GM19452 (cell line): ENCODE results near the gene AUTS2.

Experiments used
- ATAC-seq: cut with Tn5 transposase; IDR thresholded peaks from one replicate; pipeline ENCODE4 v1.9.1; 2021; ENCODE audit not compliant: unreplicated experiment

The AUTS2 gene

DNA sequence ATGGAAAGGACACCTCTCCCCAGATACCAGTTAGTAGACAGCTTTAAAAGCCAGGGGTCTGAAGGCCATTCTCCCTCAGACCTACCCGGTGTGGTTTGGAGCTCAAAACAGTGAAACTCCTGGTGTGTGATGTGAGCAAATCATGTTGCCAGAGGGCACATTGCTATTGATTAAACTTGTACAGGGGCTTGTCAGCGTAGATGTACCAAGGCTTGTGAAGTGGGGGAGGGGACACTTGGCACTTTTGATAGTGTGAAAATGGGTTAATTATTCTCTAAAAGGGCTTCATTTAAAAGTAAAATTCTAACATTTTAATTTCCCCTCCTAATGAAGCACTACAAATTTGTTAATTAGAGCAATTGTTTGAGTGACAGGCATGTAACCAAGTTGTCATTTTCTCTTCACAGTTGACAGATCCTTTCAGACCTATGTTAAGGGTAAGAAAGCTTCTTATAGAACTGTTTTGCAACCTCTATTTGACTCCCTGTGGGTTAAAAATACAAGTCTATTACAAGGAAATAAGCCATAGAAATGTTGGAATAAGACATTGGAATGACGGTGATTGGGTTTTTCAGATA is 1176.8 kb downstream of the AUTS2 start:
- ATAC-seq, result no peak

DNA sequence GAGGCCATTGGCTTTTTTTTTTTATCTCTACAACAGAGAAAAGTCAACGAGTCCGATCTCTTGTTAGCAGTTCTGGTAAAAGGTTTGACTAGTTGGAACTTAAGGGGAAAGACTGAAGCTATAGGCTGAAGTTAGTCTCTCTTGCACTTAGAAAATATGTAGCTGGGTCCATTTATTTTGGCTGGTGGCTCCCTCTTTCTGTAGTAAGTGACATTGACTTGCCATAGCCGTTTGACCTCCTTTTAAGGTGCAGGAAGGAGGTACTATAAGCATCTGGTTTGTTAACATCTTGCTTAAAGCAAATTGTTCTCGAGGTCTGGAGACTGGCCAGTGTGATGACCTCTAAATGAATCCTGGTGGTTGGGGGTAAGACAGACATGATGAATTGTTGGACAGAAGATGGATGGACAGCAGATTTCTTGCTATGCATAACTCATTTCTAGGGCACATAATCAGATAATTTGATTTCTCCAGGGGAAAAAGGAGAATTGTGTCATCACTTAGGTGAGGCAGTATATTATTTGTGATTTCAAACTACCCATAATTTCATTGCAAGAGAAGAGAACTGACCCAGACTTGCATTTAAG is 1177.4 kb downstream of the AUTS2 start:
- no peak for ATAC-seq

DNA sequence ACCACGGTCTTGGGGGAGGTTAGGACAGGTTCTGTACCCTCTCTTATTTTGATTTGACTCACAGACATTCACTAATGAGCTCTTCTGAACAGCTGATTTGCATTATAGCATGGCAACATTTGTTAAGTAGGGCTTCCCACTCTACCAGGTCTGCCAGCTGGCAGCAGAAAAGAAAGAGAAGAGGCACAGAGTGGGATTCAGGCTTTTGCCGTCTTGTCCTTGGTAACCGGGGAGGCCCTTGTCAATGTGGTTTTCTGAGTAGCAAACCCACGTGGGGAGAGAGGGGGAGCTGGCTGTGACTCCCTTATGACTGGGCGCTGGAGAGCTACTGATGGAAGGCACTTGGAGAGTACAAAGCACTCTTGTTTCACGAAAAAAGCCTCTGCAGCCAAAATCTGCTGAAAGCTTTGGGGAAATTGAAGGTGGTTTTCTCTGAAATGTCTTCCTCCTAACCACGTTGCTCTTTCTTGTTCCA is 1178.4 kb downstream of the AUTS2 start:
- no peak for ATAC-seq

DNA sequence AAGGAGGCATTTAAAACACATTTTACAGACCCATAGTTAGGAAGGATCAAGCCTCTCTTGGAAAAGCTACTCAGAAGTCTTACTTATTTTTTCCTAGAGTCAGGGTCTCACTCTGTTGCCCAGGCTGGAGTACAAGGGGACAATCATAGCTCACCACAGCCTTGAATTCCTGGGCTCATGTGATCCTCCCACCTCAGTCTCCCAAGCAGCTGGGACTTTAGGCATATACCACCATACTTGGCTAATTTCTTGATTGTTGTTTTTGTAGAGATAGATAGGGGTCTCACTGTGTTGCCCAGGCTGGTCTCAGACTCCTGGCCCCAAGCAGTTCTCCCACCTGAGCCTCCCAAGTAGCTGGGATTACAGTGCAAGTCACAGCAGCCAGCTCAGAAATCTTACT is 1179.0 kb downstream of the AUTS2 start:
- ATAC-seq, result no peak

DNA sequence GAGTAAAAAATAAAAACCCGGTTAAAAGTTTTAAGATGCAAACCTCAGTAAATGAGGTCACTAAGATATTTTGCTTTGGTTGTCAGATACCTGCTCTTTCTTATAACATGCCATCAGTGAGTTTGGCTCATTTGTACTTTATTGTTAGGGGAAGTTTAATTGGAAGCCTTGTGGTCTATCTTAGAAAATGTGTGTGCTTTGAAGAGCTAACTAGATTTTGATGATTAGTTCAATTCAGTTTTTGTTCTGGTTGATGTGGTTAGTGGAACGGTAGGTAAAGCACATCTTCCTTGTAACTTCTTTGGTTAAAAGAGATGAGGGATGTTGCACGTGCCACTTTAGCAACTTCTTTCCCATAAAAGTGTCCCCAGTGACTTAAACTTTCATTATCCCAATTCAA is 1180.3 kb downstream of the AUTS2 start:
- ATAC-seq, result no peak

DNA sequence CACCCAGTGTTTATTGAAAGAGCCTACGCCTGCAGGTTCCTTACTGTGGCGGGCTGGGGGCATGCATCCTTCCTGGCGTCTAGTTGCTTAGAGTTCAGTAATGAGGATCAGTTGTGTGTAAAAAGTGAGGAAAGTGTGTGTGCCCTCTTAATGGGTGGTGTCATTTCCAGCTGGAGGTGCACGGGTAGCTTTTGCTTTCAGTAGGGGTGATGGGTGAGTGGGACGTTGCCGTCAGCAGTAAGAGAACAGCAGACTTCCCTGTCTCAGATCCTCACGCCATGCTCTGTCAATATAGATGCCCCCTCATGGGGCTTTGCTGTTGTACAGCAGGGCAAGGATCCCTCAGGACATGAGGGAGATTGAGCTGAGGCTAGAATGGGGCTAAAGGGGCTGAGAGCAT is 1181.0 kb downstream of the AUTS2 start:
- ATAC-seq, result no peak

DNA sequence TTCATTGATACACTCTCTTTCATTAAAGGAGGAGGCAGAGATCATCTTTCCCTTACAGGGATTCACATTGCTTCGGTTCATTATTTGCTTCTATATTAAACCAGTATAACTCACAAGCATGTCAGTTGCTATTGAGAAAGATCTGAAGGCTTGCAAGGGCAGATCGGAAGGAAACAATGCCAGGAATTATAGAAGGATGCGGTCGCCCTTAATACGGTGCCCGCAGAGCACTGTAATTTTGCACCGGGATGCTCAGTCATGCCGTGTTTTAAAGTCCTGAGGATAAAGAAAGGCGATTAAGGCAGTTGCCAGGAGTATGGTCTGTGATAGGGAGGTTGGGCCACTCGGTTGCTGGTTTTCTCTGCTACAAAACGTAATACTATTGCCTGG is 1183.6 kb downstream of the AUTS2 start:
- ATAC-seq, result no peak

DNA sequence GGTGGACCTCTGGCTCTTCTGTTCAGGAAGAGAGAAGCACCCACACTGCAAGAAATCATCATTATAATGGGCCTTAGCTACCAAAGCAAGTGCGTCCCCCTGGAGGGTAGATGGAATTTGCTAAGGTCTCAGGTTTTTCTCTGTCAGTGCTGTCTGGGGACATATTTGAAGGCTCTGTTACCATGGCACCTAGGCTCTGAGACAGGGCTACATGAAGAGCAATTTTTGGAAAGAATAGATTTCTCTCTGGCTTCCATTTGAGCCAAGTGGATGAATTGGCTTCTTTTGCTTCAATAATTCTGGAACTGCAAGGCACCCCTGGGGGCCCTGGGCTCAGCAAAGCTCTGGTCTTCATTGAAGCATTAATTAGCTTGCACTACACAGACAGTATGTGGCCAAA is 1184.5 kb downstream of the AUTS2 start:
- ATAC-seq, result no peak

DNA sequence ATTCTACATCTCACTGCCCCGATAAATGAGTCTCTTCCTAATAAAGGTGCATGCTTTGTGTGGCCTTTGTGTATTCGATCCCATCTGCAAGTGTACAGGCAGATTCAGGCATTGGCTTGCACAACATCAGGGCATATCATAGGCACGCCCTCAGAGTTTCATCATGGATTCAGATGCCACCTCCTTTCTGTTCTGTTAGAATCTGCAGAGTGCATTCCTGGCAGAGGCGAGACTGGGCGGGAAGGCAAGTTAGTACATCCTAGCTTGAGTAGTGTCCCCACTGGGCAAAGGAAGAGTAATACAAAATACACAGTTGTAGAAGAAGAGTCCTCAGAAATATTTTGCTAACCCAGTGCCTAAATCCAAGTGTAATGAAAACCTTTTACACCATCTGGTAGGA is 1187.2 kb downstream of the AUTS2 start:
- no peak for ATAC-seq

DNA sequence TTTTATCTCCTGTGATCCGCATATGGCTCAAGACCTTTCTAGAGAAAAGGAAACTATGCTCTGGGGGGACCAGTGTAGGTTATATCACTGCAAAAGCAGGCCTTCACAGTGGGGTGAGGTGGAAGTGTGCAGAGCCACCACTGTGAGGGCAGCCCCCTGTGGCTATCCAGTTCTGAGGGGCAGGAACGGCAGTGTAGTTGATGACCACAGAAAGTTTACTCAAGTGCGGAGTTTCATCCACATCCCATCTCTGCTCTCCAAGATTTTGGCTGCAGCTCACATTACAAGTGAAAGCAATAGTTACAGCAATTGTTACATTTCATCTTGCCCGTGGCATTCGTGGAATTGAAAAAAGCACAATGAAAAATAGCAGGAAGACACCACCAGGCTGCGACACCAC is 1187.8 kb downstream of the AUTS2 start:
- ATAC-seq, result no peak

DNA sequence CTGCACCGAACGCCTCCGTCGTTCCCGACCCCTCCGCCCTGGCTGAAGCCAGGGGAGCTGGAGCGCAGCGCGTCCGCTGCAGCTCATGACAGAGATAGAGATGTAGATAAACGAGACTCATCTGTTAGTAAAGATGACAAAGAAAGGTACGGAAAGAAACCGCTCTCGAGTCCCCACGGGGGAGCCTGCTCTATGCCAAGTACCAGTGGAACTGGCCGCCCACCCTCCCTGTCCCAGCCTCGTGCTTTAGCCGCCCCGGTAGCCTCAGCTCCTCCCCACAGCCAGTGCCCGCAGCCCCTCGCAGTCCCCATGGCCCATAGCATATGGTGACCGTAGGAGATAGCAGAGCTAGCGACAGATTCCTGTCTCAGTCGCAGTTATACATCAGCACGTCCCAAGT is 1189.0 kb downstream of the AUTS2 start:
- no peak for ATAC-seq

DNA sequence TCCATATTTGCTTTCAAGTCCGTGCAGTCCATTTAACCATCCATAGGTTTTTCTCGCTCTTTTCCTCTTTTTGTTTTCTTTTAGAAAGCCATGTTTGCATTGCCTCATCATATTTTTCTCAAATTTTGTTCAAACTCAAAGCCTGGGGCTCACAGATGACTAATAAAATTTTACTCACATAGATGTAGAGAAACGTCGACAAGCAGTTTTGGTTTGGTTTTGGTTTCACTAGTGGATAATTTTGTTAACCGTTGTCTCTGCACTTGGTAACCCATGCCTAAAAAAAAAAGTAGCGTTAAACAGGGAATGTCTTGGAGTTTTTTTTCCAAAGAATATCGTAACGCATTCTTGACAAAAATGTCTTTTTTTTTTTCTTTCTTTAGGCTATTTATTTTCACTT is 1189.5 kb downstream of the AUTS2 start:
- no peak for ATAC-seq

DNA sequence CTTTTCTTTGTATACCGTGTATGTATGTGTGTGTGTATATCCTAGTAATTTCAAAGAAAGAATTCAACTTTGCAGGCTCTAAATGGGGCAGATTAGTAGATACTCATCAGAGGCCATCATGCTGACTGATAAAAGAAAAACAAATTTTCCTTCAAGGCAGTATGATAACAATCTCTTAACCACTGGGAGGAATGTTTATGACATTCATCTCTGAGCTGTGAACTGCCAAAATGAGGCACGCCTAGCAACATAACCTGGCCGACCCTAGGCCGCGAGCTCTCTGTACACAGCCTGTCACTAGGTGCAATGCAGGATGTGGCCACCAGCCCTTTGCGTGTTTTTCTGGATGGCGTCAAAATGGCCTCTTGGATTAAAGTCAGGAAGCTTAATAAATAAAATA is 1190.0 kb downstream of the AUTS2 start:
- ATAC-seq, result no peak

DNA sequence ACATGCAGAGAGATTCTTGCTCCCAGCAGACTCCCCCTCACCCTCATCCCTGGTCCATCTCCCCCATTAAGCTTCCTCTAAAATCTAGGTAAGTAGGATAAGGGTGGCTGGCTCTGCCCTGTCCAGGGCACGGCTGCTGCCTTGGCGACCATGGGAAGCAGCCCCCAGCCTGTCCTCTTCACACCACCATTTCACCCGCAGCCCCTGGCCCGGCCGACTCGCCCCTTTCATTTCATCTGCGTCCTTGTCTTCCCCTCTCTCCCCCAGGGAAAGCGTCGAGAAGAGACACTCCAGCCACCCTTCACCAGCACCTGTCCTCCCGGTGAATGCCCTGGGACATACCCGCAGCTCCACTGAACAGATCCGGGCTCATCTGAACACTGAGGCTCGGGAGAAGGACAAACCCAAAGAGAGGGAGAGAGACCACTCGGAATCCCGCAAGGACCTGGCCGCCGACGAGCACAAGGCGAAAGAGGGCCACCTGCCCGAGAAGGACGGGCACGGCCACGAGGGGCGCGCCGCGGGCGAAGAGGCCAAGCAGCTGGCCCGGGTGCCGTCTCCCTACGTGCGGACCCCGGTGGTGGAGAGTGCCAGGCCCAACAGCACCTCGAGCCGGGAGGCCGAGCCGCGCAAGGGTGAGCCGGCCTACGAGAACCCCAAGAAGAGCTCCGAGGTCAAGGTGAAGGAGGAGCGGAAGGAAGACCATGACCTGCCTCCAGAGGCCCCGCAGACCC is 1191.4 kb downstream of the AUTS2 start:
- no peak for ATAC-seq

DNA sequence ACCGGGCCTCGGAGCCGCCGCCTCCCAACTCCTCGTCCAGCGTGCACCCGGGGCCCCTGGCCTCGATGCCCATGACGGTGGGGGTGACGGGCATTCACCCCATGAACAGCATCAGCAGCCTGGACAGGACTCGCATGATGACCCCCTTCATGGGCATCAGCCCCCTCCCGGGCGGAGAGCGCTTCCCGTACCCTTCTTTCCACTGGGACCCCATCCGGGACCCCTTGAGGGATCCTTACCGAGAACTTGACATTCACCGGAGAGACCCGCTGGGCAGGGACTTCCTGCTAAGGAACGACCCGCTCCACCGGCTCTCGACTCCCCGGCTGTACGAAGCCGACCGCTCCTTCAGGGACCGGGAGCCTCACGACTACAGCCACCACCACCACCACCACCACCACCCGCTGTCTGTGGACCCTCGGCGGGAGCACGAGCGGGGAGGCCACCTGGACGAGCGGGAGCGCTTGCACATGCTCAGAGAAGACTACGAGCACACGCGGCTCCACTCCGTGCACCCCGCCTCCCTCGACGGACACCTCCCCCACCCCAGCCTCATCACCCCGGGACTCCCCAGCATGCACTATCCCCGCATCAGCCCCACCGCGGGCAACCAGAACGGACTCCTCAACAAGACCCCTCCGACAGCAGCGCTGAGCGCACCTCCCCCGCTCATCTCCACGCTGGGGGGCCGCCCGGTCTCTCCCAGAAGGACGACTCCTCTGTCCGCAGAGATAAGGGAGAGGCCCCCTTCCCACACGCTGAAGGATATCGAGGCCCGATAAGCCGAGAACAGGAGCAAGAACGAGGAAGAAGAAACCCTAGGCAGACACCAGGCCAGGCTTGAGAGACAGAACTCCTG is 1192.2 kb downstream of the AUTS2 start:
- ATAC-seq, result no peak

DNA sequence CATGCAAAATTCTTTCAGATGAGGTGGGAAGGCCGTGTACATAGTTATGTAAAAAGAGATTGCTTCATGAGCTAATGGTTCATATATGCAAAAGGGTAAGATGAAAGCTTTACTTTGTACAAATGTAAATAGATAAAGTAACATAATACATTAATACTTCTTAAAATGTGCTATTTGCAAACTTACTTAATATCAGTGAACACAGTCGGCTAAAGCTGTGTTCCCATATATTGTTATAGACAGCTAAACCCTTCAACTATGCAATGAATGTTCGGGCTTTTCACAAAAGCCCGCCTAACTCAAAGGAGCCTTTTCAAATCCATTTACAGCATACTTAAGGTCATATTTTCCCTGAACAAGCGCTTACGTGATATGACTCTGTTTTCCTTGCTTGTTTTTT is 1193.1 kb downstream of the AUTS2 start:
- ATAC-seq, result no peak

DNA sequence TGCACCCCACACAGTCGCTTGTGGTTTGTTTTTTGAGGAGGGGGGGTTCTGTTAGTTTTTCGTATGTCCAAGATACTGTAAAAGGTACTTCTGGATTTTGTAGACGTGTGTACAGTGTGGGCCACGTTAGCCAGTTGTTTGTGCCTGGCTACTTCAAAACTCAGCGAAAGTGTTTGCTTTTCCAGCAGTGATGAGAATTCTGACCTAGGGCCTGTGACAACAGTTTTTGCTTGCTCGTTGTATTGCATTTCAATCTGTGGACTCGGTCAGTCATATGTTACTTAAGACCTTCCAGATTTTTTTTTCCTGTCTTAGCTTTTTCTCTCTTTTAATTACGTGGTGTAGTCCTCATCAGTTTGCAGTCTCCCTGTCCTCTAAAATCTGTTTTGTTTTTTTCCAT is 1194.8 kb downstream of the AUTS2 start:
- ATAC-seq, result no peak

DNA sequence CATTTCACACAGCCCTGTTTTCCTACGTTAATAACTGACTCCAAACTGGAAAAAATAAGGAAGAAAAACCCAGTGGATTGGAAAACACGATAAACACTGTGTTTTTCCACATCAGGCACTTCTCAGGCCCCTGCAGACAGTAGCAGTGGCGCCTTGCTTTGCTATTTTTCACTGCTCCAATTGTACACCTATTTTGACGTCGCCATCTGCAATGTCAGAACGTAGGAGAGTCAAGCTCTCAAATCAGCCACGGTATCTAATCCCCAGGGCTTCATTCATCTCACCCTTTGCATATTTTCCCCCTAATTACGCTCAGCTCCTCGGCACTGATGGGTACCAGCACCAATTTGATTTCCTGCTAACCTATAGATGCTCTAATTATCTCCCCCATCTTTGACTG is 1195.5 kb downstream of the AUTS2 start:
- no peak for ATAC-seq

DNA sequence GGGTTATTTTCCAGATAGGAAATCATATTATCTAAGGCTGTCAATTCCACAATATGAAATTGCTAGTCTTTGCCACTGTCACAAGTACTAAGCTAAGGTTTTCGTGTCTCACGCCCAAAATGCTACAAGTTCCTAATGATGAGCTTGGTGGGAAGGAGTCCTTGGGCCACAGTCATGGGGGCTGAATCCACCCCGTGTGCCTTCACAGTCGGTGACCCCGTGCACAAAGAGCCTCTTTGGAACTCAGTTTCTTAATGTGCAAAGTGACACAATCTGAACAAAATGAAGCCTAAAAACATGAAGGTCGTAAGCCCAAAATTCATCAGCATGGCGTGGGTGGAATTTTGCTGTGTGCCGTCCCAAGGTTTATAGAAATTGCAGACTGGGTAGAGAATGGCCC is 1196.7 kb downstream of the AUTS2 start:
- ATAC-seq, result no peak

DNA sequence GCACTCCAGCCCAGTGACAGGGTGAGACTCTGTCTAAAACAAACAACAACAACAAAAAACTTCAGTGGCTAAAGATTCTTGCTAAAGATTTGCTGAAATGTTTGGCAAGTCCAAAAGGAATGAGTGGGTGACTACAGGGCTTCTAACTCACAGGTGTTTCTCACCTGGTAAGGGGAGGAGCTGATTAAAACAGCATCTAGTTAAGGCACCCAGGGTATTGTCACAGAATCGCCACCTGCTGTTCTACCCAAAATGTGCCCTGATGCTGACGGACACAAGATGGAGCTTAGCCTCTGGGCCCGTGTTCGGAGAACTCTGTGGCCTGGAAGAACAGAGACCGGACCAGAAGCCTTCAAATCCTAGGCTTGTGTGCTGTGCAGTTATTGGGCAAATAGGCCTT is 1197.7 kb downstream of the AUTS2 start:
- no peak for ATAC-seq

DNA sequence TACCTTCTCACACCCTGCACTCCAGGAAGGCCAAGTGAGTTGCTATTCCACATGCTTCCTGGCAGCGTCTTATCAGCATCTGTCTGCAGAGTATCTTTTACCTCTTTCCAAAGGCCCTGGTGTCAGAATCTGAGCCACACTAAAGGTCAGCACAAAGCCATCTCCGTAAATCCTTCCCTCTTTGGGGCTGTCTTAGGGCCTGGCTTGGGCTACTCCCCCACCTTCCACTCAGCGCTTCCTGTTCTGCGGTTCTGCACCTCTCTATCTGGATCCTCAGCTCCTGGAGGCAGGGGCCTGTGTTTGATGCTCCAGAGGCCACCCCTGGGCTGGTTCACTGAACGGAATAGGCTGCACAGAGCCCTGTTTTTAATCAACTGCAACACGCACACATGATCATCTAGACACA is 1198.8 kb downstream of the AUTS2 start:
- no peak for ATAC-seq
